ENCODE results near the gene RNASE4. TPM values are rescaled to one million over a fixed set of nuclear protein-coding genes. Genes with fewer than 3 reads are reported as not detected.

Gene RNASE4
- total RNA-seq, 1 experiment from 2014 or later: 3.9 TPM

DNA sequence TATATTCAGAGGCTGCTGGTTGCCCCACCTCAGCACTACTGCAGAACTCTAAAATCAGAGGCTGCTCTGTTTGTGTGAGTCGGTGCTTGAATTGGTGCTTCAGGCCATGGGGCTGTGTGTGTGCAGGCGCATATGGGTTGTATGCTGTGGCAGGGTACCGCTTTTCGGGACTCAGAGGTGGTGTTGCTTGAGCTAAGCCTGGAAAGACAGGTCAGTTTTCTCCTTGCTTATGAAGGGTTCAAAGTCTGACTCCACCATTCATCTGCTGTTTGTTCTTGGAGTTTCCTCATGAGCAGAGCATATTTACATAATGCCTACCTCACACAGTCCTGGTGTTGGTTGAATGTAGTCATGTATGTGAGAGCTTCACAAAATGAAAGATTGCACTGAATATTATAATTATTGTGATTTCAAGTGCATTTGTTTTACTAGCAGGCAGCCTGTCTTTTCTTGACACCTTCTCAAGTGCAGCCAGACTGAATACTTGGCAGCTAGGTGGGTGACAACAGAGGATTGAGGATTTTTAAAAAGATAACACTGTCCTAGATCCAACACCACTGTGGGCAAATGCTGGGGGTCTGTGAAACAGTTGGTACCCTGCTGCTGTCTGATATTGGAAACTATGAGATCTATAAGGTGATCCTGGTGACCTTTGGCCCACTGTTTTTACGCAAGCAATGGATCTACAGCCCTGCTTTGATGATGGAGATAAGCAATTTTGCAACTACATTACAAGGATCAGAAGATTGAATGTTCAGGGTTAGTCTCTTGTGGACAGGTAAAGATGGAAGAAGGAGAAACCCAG lies 3.2 kb downstream of the RNASE4 start:
- Histone ChIP-seq H3K9me2 (ENCODE audit: insufficient read depth) (no peaks in the 10 kb centered on the region), H4K20me1 (ENCODE audit: insufficient read depth) (no peaks in the 10 kb centered on the region), H3K79me2 (ENCODE audit: insufficient read depth, low read length) (no peaks in the 10 kb centered on the region), H3K9me3 (ENCODE audit: control insufficient read depth in 1 of 2, insufficient read depth in 1 of 2, low read depth in 1 of 2, low read length in 2 of 2) (no peaks in the 10 kb centered on the region), H3K4me2 (ENCODE audit: low read length) (no peak overlapping the region), H2AFZ (ENCODE audit: low read depth, low read length, poor library complexity, severe bottlenecking) (no peak overlapping the region), H3K27me3 (ENCODE audit: insufficient read depth, low read length) (no peaks in the 10 kb centered on the region), H3K4me1 (ENCODE audit: control insufficient read depth in 1 of 2, insufficient read depth in 2 of 2, low read length in 2 of 2) (peaks cover 6 to 37% of the 10 kb centered on the region in 2 experiments), H3K36me3 (ENCODE audit: control insufficient read depth in 1 of 2, insufficient read depth in 2 of 2, low read length in 2 of 2) (no peaks in the 10 kb centered on the region), H3K4me3 (replicated peaks in 1 of 2; ENCODE audit: low read depth in 1 of 2, low read length in 2 of 2) (no peak overlapping the region), H3K27ac (ENCODE audit: low read depth, low read length) (no peak overlapping the region), H3K9ac (ENCODE audit: low read length) (no peak overlapping the region)
- intact Hi-C loops (cut with micrococcal nuclease): no loop called here
- ChIA-PET RAD21 (ENCODE audit: low non-redundant PET in 1 of 2, low total read pairs in 2 of 2, uncharacterized antibody in 2 of 2, unreplicated experiment in 2 of 2) (no interaction called here), POLR2A (no interaction called here), CTCF (no interaction called here)
- TF ChIP-seq EZH2phosphoT487 (IDR thresholded peaks at IDR 0.05; ENCODE audit: borderline replicate concordance) (no peak), JUND (IDR thresholded peaks at IDR 0.05) (no peak), CBX3 (IDR thresholded peaks at IDR 0.05; ENCODE audit: low read depth) (no peak), EGR1 (IDR thresholded peaks at IDR 0.05; ENCODE audit: low read depth) (no peak)
- TF ChIP-seq, protein P1, sequence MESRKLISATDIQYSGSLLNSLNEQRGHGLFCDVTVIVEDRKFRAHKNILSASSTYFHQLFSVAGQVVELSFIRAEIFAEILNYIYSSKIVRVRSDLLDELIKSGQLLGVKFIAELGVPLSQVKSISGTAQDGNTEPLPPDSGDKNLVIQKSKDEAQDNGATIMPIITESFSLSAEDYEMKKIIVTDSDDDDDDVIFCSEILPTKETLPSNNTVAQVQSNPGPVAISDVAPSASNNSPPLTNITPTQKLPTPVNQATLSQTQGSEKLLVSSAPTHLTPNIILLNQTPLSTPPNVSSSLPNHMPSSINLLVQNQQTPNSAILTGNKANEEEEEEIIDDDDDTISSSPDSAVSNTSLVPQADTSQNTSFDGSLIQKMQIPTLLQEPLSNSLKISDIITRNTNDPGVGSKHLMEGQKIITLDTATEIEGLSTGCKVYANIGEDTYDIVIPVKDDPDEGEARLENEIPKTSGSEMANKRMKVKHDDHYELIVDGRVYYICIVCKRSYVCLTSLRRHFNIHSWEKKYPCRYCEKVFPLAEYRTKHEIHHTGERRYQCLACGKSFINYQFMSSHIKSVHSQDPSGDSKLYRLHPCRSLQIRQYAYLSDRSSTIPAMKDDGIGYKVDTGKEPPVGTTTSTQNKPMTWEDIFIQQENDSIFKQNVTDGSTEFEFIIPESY (IDR thresholded peaks at IDR 0.05; ENCODE audit: extremely low read depth, insufficient replicate concordance, low read length): no peak
- TF ChIP-seq, protein P2, sequence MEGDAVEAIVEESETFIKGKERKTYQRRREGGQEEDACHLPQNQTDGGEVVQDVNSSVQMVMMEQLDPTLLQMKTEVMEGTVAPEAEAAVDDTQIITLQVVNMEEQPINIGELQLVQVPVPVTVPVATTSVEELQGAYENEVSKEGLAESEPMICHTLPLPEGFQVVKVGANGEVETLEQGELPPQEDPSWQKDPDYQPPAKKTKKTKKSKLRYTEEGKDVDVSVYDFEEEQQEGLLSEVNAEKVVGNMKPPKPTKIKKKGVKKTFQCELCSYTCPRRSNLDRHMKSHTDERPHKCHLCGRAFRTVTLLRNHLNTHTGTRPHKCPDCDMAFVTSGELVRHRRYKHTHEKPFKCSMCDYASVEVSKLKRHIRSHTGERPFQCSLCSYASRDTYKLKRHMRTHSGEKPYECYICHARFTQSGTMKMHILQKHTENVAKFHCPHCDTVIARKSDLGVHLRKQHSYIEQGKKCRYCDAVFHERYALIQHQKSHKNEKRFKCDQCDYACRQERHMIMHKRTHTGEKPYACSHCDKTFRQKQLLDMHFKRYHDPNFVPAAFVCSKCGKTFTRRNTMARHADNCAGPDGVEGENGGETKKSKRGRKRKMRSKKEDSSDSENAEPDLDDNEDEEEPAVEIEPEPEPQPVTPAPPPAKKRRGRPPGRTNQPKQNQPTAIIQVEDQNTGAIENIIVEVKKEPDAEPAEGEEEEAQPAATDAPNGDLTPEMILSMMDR (IDR thresholded peaks at IDR 0.05 in 2 of 3, conservative IDR thresholded peaks at IDR 0.05 in 1 of 3; ENCODE audit: borderline replicate concordance in 1 of 3, insufficient read depth in 1 of 3, low read depth in 2 of 3, low read length in 2 of 3): no peak
- TF ChIP-seq, protein P3, sequence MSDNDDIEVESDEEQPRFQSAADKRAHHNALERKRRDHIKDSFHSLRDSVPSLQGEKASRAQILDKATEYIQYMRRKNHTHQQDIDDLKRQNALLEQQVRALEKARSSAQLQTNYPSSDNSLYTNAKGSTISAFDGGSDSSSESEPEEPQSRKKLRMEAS (IDR thresholded peaks at IDR 0.05): no peak
- TF ChIP-seq, protein P4, sequence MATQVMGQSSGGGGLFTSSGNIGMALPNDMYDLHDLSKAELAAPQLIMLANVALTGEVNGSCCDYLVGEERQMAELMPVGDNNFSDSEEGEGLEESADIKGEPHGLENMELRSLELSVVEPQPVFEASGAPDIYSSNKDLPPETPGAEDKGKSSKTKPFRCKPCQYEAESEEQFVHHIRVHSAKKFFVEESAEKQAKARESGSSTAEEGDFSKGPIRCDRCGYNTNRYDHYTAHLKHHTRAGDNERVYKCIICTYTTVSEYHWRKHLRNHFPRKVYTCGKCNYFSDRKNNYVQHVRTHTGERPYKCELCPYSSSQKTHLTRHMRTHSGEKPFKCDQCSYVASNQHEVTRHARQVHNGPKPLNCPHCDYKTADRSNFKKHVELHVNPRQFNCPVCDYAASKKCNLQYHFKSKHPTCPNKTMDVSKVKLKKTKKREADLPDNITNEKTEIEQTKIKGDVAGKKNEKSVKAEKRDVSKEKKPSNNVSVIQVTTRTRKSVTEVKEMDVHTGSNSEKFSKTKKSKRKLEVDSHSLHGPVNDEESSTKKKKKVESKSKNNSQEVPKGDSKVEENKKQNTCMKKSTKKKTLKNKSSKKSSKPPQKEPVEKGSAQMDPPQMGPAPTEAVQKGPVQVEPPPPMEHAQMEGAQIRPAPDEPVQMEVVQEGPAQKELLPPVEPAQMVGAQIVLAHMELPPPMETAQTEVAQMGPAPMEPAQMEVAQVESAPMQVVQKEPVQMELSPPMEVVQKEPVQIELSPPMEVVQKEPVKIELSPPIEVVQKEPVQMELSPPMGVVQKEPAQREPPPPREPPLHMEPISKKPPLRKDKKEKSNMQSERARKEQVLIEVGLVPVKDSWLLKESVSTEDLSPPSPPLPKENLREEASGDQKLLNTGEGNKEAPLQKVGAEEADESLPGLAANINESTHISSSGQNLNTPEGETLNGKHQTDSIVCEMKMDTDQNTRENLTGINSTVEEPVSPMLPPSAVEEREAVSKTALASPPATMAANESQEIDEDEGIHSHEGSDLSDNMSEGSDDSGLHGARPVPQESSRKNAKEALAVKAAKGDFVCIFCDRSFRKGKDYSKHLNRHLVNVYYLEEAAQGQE (IDR thresholded peaks at IDR 0.05; ENCODE audit: low read depth): no peak
- no TSS peak for BruUV-seq (replicated peaks)
- DNase-seq (ENCODE audit: low read depth, low spot score) (no peak), ATAC-seq (no peak)
